Pancreas (tissue), 10 donors: Measurements from ENCODE around the gene PFKFB1. TPM values are rescaled to one million over a fixed set of nuclear protein-coding genes. Genes with fewer than 3 reads are reported as not detected.

Experiments
- ATAC-seq, 4 donors: fragments of 200-7000 bp; cut with Tn5 transposase; one replicate each; pipeline versions ENCODE4 v1.8.0 to v1.9.1; 2020; ENCODE audit warnings: mild to moderate bottlenecking in 4 of 4, moderate library complexity in 4 of 4
- DNase-seq, 6 donors: peaks; one replicate each; pipeline ENCODE4 v3.0.0-alpha.2; 2020
- FAIRE-seq: peaks from 2 replicates; lab custom pipeline; 2012; peaks lifted over from hg19 to GRCh38; lab: Jason Lieb, UNC
- H3K27ac ChIP-seq, 4 donors: fragments of 200-600 bp; sonication (generic); 1 replicate in 3 of 4; 2 replicates in 1 of 4; pipeline versions ENCODE4 v1.5.0 to v1.8.0; 2020
- H3K27me3 ChIP-seq, 4 donors: fragments of 200-600 bp; one replicate each; pipeline ENCODE4 v1.8.0; 2021
- H3K36me3 ChIP-seq, 3 donors: fragments of 200-600 bp; sonication (generic) in 1 of 3; one replicate each; pipeline versions ENCODE4 v1.5.0 to v1.8.0; 2020 to 2021
- H3K4me1 ChIP-seq, 3 donors: fragments of 200-600 bp; one replicate each; pipeline ENCODE4 v1.8.0; 2021
- H3K4me3 ChIP-seq, 4 donors: fragments of 200-600 bp; sonication (generic) in 2 of 4; one replicate each; pipeline versions ENCODE4 v1.5.0 to v1.8.0; 2020 to 2021
- H3K9me3 ChIP-seq, 4 donors: fragments of 200-600 bp; one replicate each; pipeline ENCODE4 v1.8.0; 2021
- CTCF ChIP-seq, 4 donors: fragments of 200-600 bp; sonication (generic) in 3 of 4; IDR thresholded peaks; one replicate each; pipeline versions ENCODE4 v1.5.0 to v1.8.0; 2021; ENCODE audit warnings: antibody characterized with exemption in 4 of 4
- WGBS, 2 donors: extraction: QIAGEN DNeasy Blood & Tissue Kit; methylation state at CpG; one replicate each; pipeline ENCODE4 v1.1.7; 2013; 5-methylcytosine and 5-hydroxymethylcytosine counted together
- intact Hi-C, 3 donors: fragments of 100-400 bp; cut with DNase I; formaldehyde crosslinking; loops; one replicate each; pipeline versions ENCODE4 v1.11.1 to v1.14.2; 2022
- polyA plus RNA-seq, 2 donors: library from polyadenylated mRNA; stranded (reverse); fragments of 200-250 nt; gene quantifications; one replicate each; pipeline ENCODE4 v1.2.3, GENCODE V29; 2013
- total RNA-seq, 6 donors: library from RNA; stranded (reverse); fragmentation: NEBNext Ultra II Directional in 4 of 6; extraction: Animal tissue kit (Norgen Biotek cat#: 25700) in 4 of 6; gene quantifications; one replicate each; pipeline versions ENCODE4 v1.2.1 to v1.2.4, GENCODE V29; 2021 to 2023
- donor health status: healthy with polysubstance abuse.
- donor health status: DM: no; HTN: no; CAD: no; lungs with moderate emphysema.
- donor health status: DM: no; HTN: no; CAD: no.
- donor health status: control.
- donor health status: control.
- donor health status: Bipolar disorder and iron deficiency.
- donor health status: DM: yes; HTN: yes; CAD: no.
- donor health status: DM: no; HTN: no; CAD: no.
- donor health status: DM: no; HTN: no; CAD: no.
- donor health status: DM: yes; HTN: yes; CAD: no.

PFKFB1 gene
- total and polyA plus RNA-seq, 8 donors, result 0.22 to 3.7 (median 0.93) TPM

DNA sequence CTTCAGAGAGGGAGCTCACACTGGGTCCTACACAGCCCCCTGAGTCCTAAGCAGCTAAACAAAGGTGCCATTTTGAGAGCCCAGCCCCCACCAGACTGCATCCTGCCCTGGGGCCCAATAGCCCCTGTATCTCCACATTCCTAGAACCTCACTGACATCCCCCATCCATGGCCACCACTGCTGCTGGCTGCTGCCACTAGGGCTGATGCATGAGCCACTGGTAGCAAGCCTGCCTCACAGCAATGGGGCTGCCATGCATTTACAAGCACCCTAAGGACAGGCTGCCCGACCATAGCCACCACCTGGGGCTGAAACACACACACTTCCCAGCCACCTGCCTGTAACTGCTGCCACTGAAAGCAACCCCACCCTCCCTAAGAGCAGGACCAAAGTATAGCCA, 99.8 kb downstream of the PFKFB1 start:
- WGBS, 2 donors, result 50 to 52% methylated on average over 1 of the region's 1 CpG
- no peak overlapping the region for H3K4me3 ChIP-seq
- TF ChIP-seq CTCF (IDR thresholded peaks at IDR 0.05), result no peak
- no peak overlapping the region for H3K27ac ChIP-seq
- DNase-seq, result no peak
- no peak for ATAC-seq
- H3K27me3 ChIP-seq, result peaks cover 0 to 5% (median 0%) of the 10 kb centered on the region in 4 donors
- no peaks in the 10 kb centered on the region for H3K4me1 ChIP-seq
- H3K36me3 ChIP-seq, result no peaks in the 10 kb centered on the region
- no peak for FAIRE-seq
- no peaks in the 10 kb centered on the region for H3K9me3 ChIP-seq
- intact Hi-C loops, result no loop called here

DNA sequence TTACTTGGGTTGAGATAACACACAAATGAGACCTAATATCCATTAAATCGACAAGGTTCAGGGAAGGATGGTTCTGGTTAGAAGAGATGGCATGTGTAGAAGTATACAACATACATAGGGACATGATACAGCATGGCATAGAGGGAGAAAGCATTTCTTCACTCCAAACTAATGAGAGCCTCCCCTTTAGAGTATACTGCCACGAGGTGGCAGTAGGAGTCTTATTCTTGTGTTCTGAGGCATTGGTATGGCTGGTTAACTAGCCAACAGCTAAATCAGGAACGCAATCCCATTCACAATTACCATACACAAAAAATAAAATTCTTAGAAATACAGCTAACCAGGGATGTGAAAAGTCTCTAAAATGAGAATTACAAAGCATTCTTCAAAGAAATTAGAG, 102.4 kb downstream of the PFKFB1 start:
- Histone ChIP-seq H3K27ac (no peak overlapping the region), H3K36me3 (no peaks in the 10 kb centered on the region), H3K9me3 (no peaks in the 10 kb centered on the region), H3K4me1 (no peaks in the 10 kb centered on the region), H3K4me3 (no peak overlapping the region), H3K27me3 (peaks cover 0 to 5% (median 0%) of the 10 kb centered on the region in 4 donors)
- TF ChIP-seq CTCF (IDR thresholded peaks at IDR 0.05), result peak in 2 of 4 donors; percentile 23 to 24
- intact Hi-C loops, result no loop called here
- FAIRE-seq (no peak), ATAC-seq (peak in 3 of 4 donors; percentile 41 to 82 (median 70)), DNase-seq (peak in 2 of 6 donors; percentile 21 to 26)
- 9 to 22% methylated on average over 3 of the region's 3 CpGs for WGBS, 2 donors

- Histone ChIP-seq H3K4me1 (no peaks in the 10 kb centered on the region), H3K4me3 (no peak overlapping the region), H3K36me3 (no peaks in the 10 kb centered on the region), H3K9me3 (no peaks in the 10 kb centered on the region), H3K27me3 (peaks cover 0 to 10% (median 0%) of the 10 kb centered on the region in 4 donors), H3K27ac (no peak overlapping the region)
- FAIRE-seq (no peak), DNase-seq (no peak), ATAC-seq (no peak)
- no peak for TF ChIP-seq CTCF (IDR thresholded peaks at IDR 0.05)
- intact Hi-C loops, result no loop called here
- 51% methylated on average over 3 of the region's 3 CpGs for WGBS, 2 donors
Observed at GRCh38 chrX:54885740-54886139, 108.2 kb downstream of the PFKFB1 start.

Other genes starting within 250 kb of the PFKFB1 start
- gene ITIH6, start 195.9 kb downstream of the PFKFB1 start, total RNA-seq, result not detected
- gene ITIH6, start 195.9 kb downstream of the PFKFB1 start, polyA plus RNA-seq, result not detected
- 10 to 100 TPM; 25.9 to 77.1 (median 50.8) TPM for gene MAGED2, start 186.4 kb downstream of the PFKFB1 start, total RNA-seq
- gene MAGED2, start 186.4 kb downstream of the PFKFB1 start, polyA plus RNA-seq, result 100 to 1,000 TPM in 1 of 2 donors, 10 to 100 TPM in 1; 44.0 to 136 TPM
- 10 to 100 TPM in 2 of 6 donors, 1 to 10 TPM in 4; 6.0 to 15.0 (median 9.2) TPM for gene TRO, start 73.4 kb downstream of the PFKFB1 start, total RNA-seq
- 100 to 1,000 TPM in 1 of 2 donors, 10 to 100 TPM in 1; 39.3 to 107 TPM for gene TRO, start 73.4 kb downstream of the PFKFB1 start, polyA plus RNA-seq
- 1 to 10 TPM; 3.5 to 8.6 (median 5.8) TPM for gene APEX2, start 6.2 kb upstream of the PFKFB1 start, total RNA-seq
- gene APEX2, start 6.2 kb upstream of the PFKFB1 start, polyA plus RNA-seq, result 1 to 10 TPM; 4.5 to 8.0 TPM
- under 1 TPM; 0.14 to 0.97 (median 0.30) TPM for gene ALAS2, start 36.8 kb upstream of the PFKFB1 start, total RNA-seq
- under 1 TPM; 0.15 to 0.70 TPM for gene ALAS2, start 36.8 kb upstream of the PFKFB1 start, polyA plus RNA-seq
- not detected for gene PAGE2B, start 80.8 kb upstream of the PFKFB1 start, total RNA-seq
- gene PAGE2B, start 80.8 kb upstream of the PFKFB1 start, polyA plus RNA-seq, result under 1 TPM in 1 of 2 donors, not detected in 1; 0.54 TPM
- gene PAGE2, start 94.8 kb upstream of the PFKFB1 start, total RNA-seq, result not detected
- gene PAGE2, start 94.8 kb upstream of the PFKFB1 start, polyA plus RNA-seq, result under 1 TPM in 1 of 2 donors, not detected in 1; 0.28 TPM
- gene PAGE5, start 226.2 kb upstream of the PFKFB1 start, total RNA-seq, result not detected
- gene PAGE5, start 226.2 kb upstream of the PFKFB1 start, polyA plus RNA-seq, result not detected